ENCODE measurements around the gene ADSS2. TPM values are rescaled to one million over a fixed set of nuclear protein-coding genes. Genes with fewer than 3 reads are reported as not detected.
"Not testable (repeated sequence)": the region's sequence is repeated elsewhere in the genome, so short reads cannot be mapped to it uniquely, and the experiment has no call there.

The ADSS2 gene
- total RNA-seq, 1 donor from 2014 or later, result 65.2 TPM

DNA sequence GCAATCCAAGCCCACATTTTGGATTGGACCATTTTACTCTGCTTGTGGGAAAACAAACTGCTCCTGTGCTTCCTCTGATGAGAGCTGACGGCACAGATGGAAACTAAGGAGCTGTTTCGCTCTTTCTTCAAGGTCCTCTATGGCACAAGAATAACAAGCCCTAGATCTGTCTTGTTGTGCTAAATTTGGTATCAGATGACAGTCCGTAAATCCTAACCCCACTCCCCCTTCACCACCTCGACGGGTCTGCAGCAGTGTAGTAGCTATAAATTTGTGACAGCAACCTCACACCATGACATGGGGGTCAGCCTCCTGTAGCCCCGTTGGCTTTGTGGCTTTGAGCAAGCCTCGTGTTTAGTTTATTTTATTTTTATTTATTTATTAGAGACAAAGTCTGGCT, 85.9 kb downstream of the ADSS2 start:
- DNase-seq (ENCODE audit: low read depth), result no peak

DNA sequence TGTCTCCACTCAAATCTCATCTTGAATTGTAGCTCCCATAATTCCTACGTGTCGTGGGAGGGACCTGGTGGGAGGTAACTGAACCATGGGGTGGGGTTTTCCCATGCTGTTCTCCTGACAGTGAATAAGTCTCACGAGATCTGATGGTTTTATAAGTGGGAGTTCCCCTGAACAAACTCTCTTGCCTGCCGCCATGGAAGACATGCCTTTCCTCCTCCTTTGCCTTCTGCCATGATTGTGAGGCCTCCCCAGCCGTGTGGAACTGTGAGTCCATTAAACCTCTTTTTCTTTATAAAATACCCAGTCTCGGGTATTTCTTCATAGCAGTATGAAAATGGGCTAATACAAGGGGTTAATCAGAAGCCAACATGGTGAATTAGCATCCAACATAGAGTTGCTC, 86.4 kb downstream of the ADSS2 start:
- not testable (repeated sequence) for DNase-seq (ENCODE audit: low read depth)

DNA sequence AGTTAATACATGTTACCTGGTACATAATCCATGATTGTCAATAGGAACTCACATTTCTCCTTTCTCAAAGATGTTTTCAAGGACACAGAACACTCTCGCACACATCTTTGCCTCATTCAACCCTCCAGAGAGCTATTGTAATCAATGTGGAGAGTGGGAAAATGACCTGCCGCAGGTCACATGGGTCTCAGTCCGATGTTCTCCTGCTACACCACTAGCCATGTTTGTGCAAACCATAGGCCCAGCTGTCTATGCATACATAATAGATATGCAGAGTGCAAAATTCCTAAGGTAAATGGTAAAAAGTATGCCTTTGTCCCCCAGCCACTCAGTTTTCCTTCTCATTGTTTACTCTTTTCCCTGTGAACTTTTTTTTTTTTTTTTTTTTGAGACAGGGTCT, 89.2 kb downstream of the ADSS2 start:
- no peak for DNase-seq (ENCODE audit: low read depth)

DNA sequence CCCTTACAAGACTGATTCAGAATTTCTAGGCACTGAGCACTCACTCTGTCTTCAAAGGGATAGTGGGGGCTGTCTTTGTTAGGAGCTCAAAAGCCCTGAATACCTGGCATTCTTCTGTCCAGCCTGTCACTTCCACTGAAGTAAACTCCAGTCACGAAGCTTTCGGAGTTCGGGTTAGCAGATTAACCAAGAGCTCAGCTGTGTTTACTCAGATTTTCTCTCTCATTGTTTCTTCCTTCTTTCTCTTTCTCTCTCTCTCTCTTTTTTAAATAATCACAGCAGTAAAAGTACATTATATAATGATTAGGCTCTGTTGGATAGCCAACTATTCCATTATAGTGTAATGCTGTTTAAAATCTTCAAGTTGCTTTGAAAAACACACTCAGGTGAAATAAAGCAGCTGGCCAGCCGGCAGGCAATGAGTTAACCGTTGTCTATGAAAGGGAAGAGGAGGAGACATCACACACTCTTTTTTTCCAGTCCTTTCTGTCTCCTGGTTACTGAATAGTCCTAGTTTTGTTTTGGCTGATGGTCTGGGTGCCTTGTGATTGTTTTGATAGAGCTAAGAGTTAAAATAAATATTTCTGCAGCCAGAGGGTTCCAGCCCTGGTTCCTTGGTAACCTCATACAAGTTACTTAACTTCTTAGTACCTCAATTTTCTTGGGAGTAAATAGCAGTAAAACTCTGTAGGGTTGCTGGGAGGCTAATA, 89.8 kb downstream of the ADSS2 start:
- DNase-seq (ENCODE audit: low read depth), result peak; percentile 91

Other genes starting within 250 kb of the ADSS2 start
- gene CATSPERE, start 9.4 kb upstream of the ADSS2 start, total RNA-seq, result 0.17 and 1.8 TPM in 2 replicates
- gene DESI2, start 201.2 kb upstream of the ADSS2 start, total RNA-seq, result 37.2 and 45.8 TPM in 2 replicates

All from renal cortical epithelial cell (primary cell).